OCI-LY1 (cell line): ENCODE results near the gene PHF20.
"Not testable (repeated sequence)": the region's sequence is repeated elsewhere in the genome, so short reads cannot be mapped to it uniquely, and the experiment has no call there.

Experiments
- H2AFZ ChIP-seq: fragments of 200-600 bp; sonication (generic), shearing (Covaris generic); 2 replicates; pipeline ENCODE4 v1.6.0; 2014; ENCODE audit warnings: antibody characterized with exemption, mild to moderate bottlenecking, low read length
- H3F3A ChIP-seq: fragments of 200-600 bp; sonication (generic), shearing (Covaris generic); 2 replicates; pipeline ENCODE4 v1.6.0; 2014; ENCODE audit warnings: mild to moderate bottlenecking, antibody characterized with exemption, low read length, moderate library complexity; ENCODE audit not compliant: insufficient read depth
- H3K27ac ChIP-seq: fragments of 200-600 bp; sonication (generic); 2 replicates; pipeline ENCODE4 v1.5.1; 2014; ENCODE audit warnings: low read length, mixed run types, mild to moderate bottlenecking, low read depth; ENCODE audit not compliant: poor library complexity, severe bottlenecking
- H3K27me3 ChIP-seq: fragments of 200-600 bp; sonication (generic); 2 replicates; pipeline ENCODE4 v1.6.0; 2014; ENCODE audit warnings: antibody characterized with exemption, mild to moderate bottlenecking, low read length, moderate library complexity; ENCODE audit not compliant: insufficient read depth
- H3K36me3 ChIP-seq: fragments of 200-600 bp; sonication (generic); 2 replicates; pipeline ENCODE4 v1.6.1; 2014; ENCODE audit warnings: mild to moderate bottlenecking, antibody characterized with exemption, low read length, moderate library complexity, mixed read lengths; ENCODE audit not compliant: insufficient read depth
- H3K4me1 ChIP-seq: fragments of 200-600 bp; sonication (generic); 2 replicates; pipeline ENCODE4 v1.5.1; 2014; ENCODE audit warnings: mild to moderate bottlenecking, low read length, moderate library complexity; ENCODE audit not compliant: insufficient read depth, severe bottlenecking
- H3K4me2 ChIP-seq: fragments of 200-600 bp; sonication (generic), shearing (Covaris generic); 2 replicates; pipeline ENCODE4 v1.6.1; 2014; ENCODE audit warnings: low read length
- H3K4me3 ChIP-seq: fragments of 200-600 bp; sonication (generic); 2 replicates; pipeline ENCODE4 v1.5.1; 2014; ENCODE audit warnings: low read length, low read depth, mild to moderate bottlenecking, mixed read lengths; ENCODE audit not compliant: poor library complexity, severe bottlenecking
- H3K79me2 ChIP-seq: fragments of 200-600 bp; shearing (Covaris generic); 2 replicates; pipeline ENCODE4 v1.6.1; 2016; ENCODE audit warnings: mixed run types, low read length, mixed read lengths; ENCODE audit not compliant: insufficient read depth
- H3K9ac ChIP-seq: fragments of 200-600 bp; sonication (generic), shearing (Covaris generic); 2 replicates; pipeline ENCODE4 v1.6.1; 2014; ENCODE audit warnings: mild to moderate bottlenecking, low read length, mixed read lengths
- H3K9me2 ChIP-seq: fragments of 200-600 bp; sonication (generic), shearing (Covaris generic); 2 replicates; pipeline ENCODE4 v1.6.1; 2014; ENCODE audit warnings: low read depth, mild to moderate bottlenecking, low read length, mixed read lengths
- H3K9me3 ChIP-seq: fragments of 200-600 bp; shearing (Covaris generic); 2 replicates; pipeline ENCODE4 v1.6.1; 2014; ENCODE audit warnings: low read length, mixed read lengths
- H4K20me1 ChIP-seq: fragments of 200-600 bp; sonication (generic), shearing (Covaris generic); 2 replicates; pipeline ENCODE4 v1.6.0; 2016; ENCODE audit warnings: mild to moderate bottlenecking, low read length; ENCODE audit not compliant: insufficient read depth
- EZH2 ChIP-seq: fragments of 200-600 bp; sonication (generic), shearing (Covaris generic); IDR thresholded peaks from 2 replicates; pipeline ENCODE4 v1.8.0; 2017; ENCODE audit warnings: borderline replicate concordance, mixed run types, mild to moderate bottlenecking, antibody characterized with exemption, low read length, moderate library complexity, mixed read lengths
- TF ChIP-seq, protein P1 (sequence below): fragments of 200-600 bp; sonication (generic), shearing (Covaris generic); IDR thresholded peaks from 2 replicates; pipeline ENCODE4 v1.5.1; 2017; ENCODE audit warnings: mild to moderate bottlenecking, antibody characterized with exemption, low read length, moderate library complexity, mixed read lengths

Gene PHF20

DNA sequence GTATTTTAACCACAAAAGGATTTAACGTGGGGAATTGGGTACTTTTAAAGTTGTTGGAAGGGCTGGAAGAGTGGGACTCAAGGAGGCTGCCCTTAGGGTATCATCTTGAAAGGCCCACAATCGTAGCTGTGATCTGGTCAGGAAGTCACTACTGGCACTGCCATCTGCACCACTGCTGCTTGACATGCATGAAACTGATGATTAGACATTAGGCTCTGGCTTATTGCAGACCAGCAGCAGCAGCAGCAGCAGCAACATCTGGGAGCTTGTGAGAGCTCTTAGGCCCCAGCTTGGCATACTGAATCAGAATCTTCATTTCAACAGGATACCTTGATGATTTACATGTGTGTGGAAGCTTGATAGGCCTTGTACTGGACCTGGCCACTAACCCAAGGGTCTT, 68.6 kb downstream of the PHF20 start:
- Histone ChIP-seq H3K27me3 (no peaks in the 10 kb centered on the region), H3F3A (no peaks in the 10 kb centered on the region), H3K4me1 (no peaks in the 10 kb centered on the region), H3K4me3 (no peak overlapping the region), H3K9me2 (no peaks in the 10 kb centered on the region), H3K9me3 (peaks cover 8% of the 10 kb centered on the region; the same call in 1 of the 2 replicates), H3K27ac (no peak overlapping the region), H3K79me2 (no peaks in the 10 kb centered on the region), H3K9ac (no peak overlapping the region), H3K36me3 (peaks cover 62% of the 10 kb centered on the region), H4K20me1 (no peaks in the 10 kb centered on the region), H3K4me2 (no peak overlapping the region), H2AFZ (no peak overlapping the region)
- no peak for TF ChIP-seq EZH2
- TF ChIP-seq, protein P1, sequence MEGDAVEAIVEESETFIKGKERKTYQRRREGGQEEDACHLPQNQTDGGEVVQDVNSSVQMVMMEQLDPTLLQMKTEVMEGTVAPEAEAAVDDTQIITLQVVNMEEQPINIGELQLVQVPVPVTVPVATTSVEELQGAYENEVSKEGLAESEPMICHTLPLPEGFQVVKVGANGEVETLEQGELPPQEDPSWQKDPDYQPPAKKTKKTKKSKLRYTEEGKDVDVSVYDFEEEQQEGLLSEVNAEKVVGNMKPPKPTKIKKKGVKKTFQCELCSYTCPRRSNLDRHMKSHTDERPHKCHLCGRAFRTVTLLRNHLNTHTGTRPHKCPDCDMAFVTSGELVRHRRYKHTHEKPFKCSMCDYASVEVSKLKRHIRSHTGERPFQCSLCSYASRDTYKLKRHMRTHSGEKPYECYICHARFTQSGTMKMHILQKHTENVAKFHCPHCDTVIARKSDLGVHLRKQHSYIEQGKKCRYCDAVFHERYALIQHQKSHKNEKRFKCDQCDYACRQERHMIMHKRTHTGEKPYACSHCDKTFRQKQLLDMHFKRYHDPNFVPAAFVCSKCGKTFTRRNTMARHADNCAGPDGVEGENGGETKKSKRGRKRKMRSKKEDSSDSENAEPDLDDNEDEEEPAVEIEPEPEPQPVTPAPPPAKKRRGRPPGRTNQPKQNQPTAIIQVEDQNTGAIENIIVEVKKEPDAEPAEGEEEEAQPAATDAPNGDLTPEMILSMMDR, result no peak

DNA sequence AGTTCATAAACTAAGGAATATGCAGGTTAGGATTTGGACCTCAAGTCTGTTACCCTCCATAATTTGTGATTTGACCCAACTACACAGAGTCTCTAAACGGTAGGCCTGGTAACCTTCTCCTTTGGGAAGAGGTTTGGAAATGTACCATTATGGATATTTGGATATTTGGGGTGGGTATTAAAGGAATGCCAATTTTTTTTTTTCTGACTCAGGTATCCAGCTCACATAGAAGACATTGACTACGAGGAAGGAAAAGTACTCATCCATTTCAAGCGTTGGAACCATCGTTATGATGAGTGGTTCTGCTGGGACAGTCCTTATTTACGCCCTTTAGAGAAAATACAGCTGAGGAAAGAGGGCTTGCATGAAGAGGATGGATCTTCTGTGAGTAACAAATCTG, 70.5 kb downstream of the PHF20 start:
- Histone ChIP-seq H3K9ac (no peak overlapping the region), H3K9me2 (no peaks in the 10 kb centered on the region), H3K4me3 (no peak overlapping the region), H3K27ac (no peak overlapping the region), H3K4me2 (no peak overlapping the region), H3K4me1 (no peaks in the 10 kb centered on the region), H3K27me3 (no peaks in the 10 kb centered on the region), H3K9me3 (peaks cover 8% of the 10 kb centered on the region; the same call in 1 of the 2 replicates), H3K79me2 (no peaks in the 10 kb centered on the region), H2AFZ (no peak overlapping the region), H3K36me3 (peaks cover 75% of the 10 kb centered on the region), H3F3A (no peaks in the 10 kb centered on the region), H4K20me1 (no peaks in the 10 kb centered on the region)
- TF ChIP-seq, protein P1, result no peak
- no peak for TF ChIP-seq EZH2

GRCh38 chr20:35843894-35844293, 72.1 kb downstream of the PHF20 start:
- not testable (repeated sequence) for H3K4me1 ChIP-seq, H3K9ac ChIP-seq, H2AFZ ChIP-seq, H3K9me3 ChIP-seq, H3K27me3 ChIP-seq, H3K79me2 ChIP-seq, H3K27ac ChIP-seq, H3K4me2 ChIP-seq, H4K20me1 ChIP-seq, H3K4me3 ChIP-seq, H3F3A ChIP-seq, H3K9me2 ChIP-seq
- H3K36me3 ChIP-seq, result peaks cover 77% of the 10 kb centered on the region

GRCh38 chr20:35845561-35845960, 73.7 kb downstream of the PHF20 start:
- Histone ChIP-seq H3K4me3 (no peak overlapping the region), H3K4me1 (peaks cover 1% of the 10 kb centered on the region), H3K9me2 (no peaks in the 10 kb centered on the region), H3K79me2 (no peaks in the 10 kb centered on the region), H3K9ac (no peak overlapping the region), H3K9me3 (peaks cover 5% of the 10 kb centered on the region; the same call in 1 of the 2 replicates), H3F3A (no peaks in the 10 kb centered on the region), H3K27ac (no peak overlapping the region), H3K36me3 (peaks cover 66% of the 10 kb centered on the region), H3K4me2 (no peak overlapping the region), H3K27me3 (no peaks in the 10 kb centered on the region), H2AFZ (no peak overlapping the region), H4K20me1 (no peaks in the 10 kb centered on the region)
- TF ChIP-seq, protein P1, result no peak
- TF ChIP-seq EZH2, result no peak
